Esophagus muscularis mucosa (tissue), 3 donors: ENCODE data around the gene METTL25B.

Experiments used
- CTCF ChIP-seq, 3 experiments: fragments of 200-600 bp in 2 of 3; fragments of 450-650 bp in 1 of 3; sonication (generic) in 2 of 3; IDR thresholded peaks; one replicate each; pipeline ENCODE4 v1.5.1; 2017 to 2019; ENCODE audit warnings: antibody characterized with exemption in 3 of 3, mild to moderate bottlenecking in 2 of 3, moderate library complexity in 1 of 3
- POLR2A ChIP-seq: fragments of 450-650 bp; IDR thresholded peaks from one replicate; pipeline ENCODE4 v1.6.1; 2017; ENCODE audit warnings: antibody characterized with exemption, moderate library complexity, mild to moderate bottlenecking, low read depth

GRCh38 chr1:156712626-156713025 is 15.6 kb upstream of the METTL25B start:
- no peak for TF ChIP-seq CTCF (IDR thresholded peaks at IDR 0.05)
- no peak for TF ChIP-seq POLR2A
